RWPE2 (cell line): ENCODE measurements around the gene COLQ.
A peak's percentile ranks its signal among the peaks of the same experiment; 100 is the strongest.

Experiments
- ATAC-seq: fragments of 200-7000 bp; cut with Tn5 transposase; 3 replicates; pipeline ENCODE4 v1.9.1; 2021; ENCODE audit warnings: low read depth
- DNase-seq: peaks from one replicate; pipeline ENCODE4 v3.0.0-alpha.2; 2020; ENCODE audit warnings: low spot score
- H3K27ac ChIP-seq: fragments of 450-650 bp; 2 replicates; pipeline ENCODE4 v1.5.1; 2017; ENCODE audit warnings: mild to moderate bottlenecking; ENCODE audit not compliant: poor library complexity, severe bottlenecking
- H3K27me3 ChIP-seq: fragments of 250-450 bp; sonication (Bioruptor Pico); 2 replicates; pipeline ENCODE4 v1.5.1; 2021; ENCODE audit warnings: mild to moderate bottlenecking, moderate library complexity; ENCODE audit not compliant: insufficient read depth, poor library complexity, severe bottlenecking
- H3K36me3 ChIP-seq: fragments of 250-450 bp; sonication (Bioruptor Pico); 2 replicates; pipeline ENCODE4 v1.5.1; 2020; ENCODE audit warnings: low read depth, mild to moderate bottlenecking, moderate library complexity
- H3K4me1 ChIP-seq: fragments of 250-450 bp; sonication (Bioruptor Pico); 2 replicates; pipeline ENCODE4 v1.5.1; 2021; ENCODE audit warnings: mild to moderate bottlenecking, moderate library complexity; ENCODE audit not compliant: insufficient read depth, poor library complexity, severe bottlenecking
- H3K4me3 ChIP-seq: fragments of 250-450 bp; sonication (Bioruptor Pico); 2 replicates; pipeline ENCODE4 v1.5.1; 2021; ENCODE audit warnings: mild to moderate bottlenecking, moderate library complexity; ENCODE audit not compliant: severe bottlenecking
- H3K9me3 ChIP-seq: fragments of 250-450 bp; sonication (Bioruptor Pico); 2 replicates; pipeline ENCODE4 v1.5.1; 2021; ENCODE audit warnings: mild to moderate bottlenecking, moderate library complexity; ENCODE audit not compliant: severe bottlenecking
- TF ChIP-seq, protein P1 (sequence below): fragments of 450-650 bp; IDR thresholded peaks from one replicate; pipeline ENCODE4 v1.5.1; 2017; ENCODE audit warnings: mild to moderate bottlenecking, moderate library complexity; ENCODE audit not compliant: poor library complexity, severe bottlenecking

Gene COLQ

DNA sequence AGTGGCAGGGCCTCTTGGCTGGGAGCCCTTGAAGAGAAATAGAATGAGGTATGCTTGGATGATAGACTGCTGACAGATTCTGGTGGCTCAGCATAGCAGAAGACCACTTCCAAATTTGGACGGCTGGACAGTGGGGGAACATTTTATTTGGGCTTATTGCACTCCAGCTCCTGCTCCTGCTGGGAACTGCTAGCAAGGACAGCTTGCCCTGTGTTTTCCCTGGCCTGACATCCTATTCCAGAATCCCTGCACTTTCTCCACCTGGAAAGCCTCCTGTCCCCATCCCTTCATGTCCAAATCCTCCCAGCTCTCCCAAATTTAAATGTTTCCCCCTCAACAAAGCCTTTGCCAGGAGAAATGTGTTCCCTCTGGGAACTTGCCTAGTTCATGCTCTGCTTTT lies 9.8 kb upstream of the COLQ start:
- Histone ChIP-seq H3K27ac (no peak overlapping the region), H3K36me3 (no peaks in the 10 kb centered on the region), H3K4me3 (no peak overlapping the region), H3K9me3 (no peaks in the 10 kb centered on the region), H3K4me1 (no peaks in the 10 kb centered on the region), H3K27me3 (no peaks in the 10 kb centered on the region)
- TF ChIP-seq, protein P1, sequence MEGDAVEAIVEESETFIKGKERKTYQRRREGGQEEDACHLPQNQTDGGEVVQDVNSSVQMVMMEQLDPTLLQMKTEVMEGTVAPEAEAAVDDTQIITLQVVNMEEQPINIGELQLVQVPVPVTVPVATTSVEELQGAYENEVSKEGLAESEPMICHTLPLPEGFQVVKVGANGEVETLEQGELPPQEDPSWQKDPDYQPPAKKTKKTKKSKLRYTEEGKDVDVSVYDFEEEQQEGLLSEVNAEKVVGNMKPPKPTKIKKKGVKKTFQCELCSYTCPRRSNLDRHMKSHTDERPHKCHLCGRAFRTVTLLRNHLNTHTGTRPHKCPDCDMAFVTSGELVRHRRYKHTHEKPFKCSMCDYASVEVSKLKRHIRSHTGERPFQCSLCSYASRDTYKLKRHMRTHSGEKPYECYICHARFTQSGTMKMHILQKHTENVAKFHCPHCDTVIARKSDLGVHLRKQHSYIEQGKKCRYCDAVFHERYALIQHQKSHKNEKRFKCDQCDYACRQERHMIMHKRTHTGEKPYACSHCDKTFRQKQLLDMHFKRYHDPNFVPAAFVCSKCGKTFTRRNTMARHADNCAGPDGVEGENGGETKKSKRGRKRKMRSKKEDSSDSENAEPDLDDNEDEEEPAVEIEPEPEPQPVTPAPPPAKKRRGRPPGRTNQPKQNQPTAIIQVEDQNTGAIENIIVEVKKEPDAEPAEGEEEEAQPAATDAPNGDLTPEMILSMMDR, result no peak
- ATAC-seq (no peak), DNase-seq (no peak)

DNA sequence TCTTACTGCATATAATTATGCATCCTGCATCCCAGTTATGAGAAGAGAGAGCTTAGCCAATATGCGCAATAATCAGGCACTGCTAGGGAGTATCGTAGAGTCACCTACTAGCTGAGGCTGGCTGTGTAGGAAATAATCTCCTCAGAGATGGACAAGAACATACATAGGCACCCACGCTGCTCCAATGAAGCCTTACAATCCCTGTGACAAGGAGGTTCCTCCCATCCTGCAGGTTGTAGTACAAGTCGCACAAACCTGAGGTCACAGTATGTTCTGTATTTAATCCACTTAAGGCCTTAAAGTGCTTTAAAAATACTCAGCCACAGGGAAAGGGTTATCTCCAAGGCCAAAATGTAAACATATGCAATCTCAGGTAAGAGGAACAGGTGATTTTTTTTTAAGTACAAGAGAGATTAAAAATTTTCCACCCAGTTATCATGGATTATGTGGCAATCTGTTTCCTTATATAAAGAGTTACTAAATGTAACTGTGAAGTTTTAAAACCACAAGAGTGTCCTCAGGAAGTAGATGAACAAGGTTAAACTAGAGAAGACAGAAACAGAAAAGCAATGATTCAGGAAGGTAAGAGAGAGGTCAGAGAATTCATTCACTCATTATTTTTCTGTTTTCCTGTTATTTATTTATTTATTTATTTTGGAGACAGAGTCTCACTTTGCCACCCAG lies 7.5 kb upstream of the COLQ start:
- no peaks in the 10 kb centered on the region for H3K36me3 ChIP-seq
- no peak for ATAC-seq
- no peak overlapping the region for H3K27ac ChIP-seq
- TF ChIP-seq, protein P1, result no peak
- no peak overlapping the region for H3K4me3 ChIP-seq
- no peaks in the 10 kb centered on the region for H3K4me1 ChIP-seq
- no peaks in the 10 kb centered on the region for H3K27me3 ChIP-seq
- no peak for DNase-seq
- H3K9me3 ChIP-seq, result no peaks in the 10 kb centered on the region

DNA sequence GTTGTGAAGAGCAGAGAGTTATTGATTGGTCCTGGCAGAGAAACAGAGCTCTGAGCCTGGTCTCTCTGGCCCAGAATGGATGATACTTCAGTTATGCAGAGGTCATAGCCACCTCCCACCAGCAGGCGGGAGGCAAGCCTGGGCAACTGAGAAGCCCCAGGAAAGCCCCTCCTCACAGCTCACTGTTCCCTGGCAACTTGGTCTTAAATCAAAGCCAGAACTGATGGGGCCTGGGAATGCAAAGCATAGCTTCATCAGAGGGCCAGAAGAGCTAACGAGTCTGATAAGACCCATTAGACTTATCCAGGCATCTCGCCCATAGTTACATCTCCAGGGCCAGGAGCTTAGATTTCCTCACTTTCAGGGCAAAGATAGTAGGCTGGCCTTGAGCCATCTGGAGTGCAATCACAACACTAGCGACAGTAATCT lies 5.5 kb upstream of the COLQ start:
- no peak for DNase-seq
- Histone ChIP-seq H3K4me3 (no peak overlapping the region), H3K27me3 (no peaks in the 10 kb centered on the region), H3K9me3 (no peaks in the 10 kb centered on the region), H3K36me3 (no peaks in the 10 kb centered on the region), H3K27ac (no peak overlapping the region), H3K4me1 (no peaks in the 10 kb centered on the region)
- 0 out of 3 replicates have a peak, but pooled peaks have one; percentile 44 for ATAC-seq
- TF ChIP-seq, protein P1, result no peak

DNA sequence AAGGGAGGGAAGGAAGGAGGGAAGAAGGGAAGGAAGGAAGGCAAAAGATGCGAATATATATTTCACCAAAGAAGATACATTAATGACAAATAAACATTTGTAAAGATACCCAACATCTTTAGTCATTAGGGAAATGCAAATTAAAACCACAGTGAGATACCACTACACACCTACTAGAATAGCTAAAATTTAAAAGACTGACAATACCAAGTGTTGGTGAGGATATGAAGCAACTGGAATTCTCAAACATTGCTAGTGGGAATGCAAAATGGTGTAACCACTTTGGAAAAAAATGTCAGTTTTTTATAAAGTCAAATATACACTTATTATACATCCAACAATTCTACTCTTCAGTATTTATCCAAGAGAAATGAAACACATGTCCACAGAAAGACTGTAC lies 4.3 kb upstream of the COLQ start:
- H3K4me1 ChIP-seq, result no peaks in the 10 kb centered on the region
- no peak for DNase-seq
- no peaks in the 10 kb centered on the region for H3K27me3 ChIP-seq
- no peaks in the 10 kb centered on the region for H3K9me3 ChIP-seq
- TF ChIP-seq, protein P1, result no peak
- H3K36me3 ChIP-seq, result no peaks in the 10 kb centered on the region
- no peak overlapping the region for H3K27ac ChIP-seq
- H3K4me3 ChIP-seq, result no peak overlapping the region
- no peak for ATAC-seq

DNA sequence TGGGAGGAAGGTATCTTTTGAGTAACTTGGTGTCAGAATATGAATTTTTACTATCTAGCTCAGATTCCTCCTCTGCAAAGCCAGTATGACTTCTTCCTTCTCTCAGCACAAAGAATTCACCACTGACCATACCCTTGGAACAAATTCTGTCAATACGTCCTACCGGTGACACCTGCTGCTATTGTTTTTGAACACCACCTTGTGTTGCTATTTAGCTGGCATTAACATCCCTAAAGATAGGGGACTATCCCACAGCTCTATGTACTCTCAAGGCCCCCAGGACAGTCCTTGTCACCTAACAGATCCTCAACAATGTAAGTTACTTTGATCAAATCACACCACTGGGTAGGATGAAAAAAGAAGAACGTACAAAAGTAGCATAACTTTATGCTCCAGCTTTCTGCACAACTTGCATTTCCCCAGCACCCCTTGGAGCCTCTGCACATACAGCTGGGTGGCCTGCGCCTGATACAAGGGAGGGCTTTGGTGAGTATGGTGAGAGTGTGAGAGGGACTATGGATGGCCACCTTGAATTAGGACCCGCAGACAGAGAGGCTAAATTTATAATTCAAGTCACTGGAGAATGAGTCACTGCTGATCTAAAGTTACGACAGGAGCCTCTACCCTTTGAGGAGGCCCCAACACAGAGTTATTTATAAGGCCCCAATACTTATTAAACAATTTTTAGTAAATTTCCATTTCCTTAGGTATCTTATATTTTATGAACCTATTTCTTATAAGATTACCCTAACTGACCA lies 2.3 kb upstream of the COLQ start:
- H3K4me3 ChIP-seq, result no peak overlapping the region
- H3K27me3 ChIP-seq, result no peaks in the 10 kb centered on the region
- H3K4me1 ChIP-seq, result no peaks in the 10 kb centered on the region
- ATAC-seq (no peak), DNase-seq (no peak)
- TF ChIP-seq, protein P1, result no peak
- no peak overlapping the region for H3K27ac ChIP-seq
- no peaks in the 10 kb centered on the region for H3K9me3 ChIP-seq
- no peaks in the 10 kb centered on the region for H3K36me3 ChIP-seq
